Measurements from ENCODE around the gene GAS5.

DNA sequence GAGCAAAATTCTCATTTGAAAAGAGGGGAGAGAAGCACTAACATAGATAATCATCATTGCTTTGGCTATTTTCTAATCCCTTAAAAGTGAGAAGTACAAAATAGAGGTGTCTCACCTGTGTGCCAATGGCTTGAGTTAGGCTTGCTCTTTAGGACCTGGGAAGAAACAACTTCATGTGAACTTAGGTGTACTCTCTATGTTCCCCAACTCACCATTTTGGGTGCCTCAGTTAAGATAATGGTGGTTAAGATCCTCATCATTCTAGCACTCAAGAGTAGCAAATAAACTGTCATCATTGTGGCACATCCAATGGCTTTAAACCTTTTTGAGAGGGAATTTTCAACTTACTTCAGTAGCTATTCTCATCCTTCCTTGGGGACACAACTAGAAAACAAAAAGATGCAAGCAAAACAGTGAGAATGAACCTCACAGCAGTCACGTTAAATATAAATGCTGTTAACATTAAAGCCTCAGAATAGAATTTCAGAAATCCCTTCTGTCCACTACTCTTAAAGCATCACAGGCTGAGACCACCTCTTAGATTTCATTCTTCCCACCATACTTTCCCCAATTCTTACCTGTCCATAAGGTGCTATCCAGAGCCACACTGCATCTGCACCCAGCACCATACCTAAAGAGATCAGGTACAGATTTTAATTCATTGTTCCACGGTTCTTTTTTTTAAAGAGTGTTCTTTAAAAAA, 1.2 kb downstream of the GAS5 start:
- TF ChIP-seq, protein P1, sequence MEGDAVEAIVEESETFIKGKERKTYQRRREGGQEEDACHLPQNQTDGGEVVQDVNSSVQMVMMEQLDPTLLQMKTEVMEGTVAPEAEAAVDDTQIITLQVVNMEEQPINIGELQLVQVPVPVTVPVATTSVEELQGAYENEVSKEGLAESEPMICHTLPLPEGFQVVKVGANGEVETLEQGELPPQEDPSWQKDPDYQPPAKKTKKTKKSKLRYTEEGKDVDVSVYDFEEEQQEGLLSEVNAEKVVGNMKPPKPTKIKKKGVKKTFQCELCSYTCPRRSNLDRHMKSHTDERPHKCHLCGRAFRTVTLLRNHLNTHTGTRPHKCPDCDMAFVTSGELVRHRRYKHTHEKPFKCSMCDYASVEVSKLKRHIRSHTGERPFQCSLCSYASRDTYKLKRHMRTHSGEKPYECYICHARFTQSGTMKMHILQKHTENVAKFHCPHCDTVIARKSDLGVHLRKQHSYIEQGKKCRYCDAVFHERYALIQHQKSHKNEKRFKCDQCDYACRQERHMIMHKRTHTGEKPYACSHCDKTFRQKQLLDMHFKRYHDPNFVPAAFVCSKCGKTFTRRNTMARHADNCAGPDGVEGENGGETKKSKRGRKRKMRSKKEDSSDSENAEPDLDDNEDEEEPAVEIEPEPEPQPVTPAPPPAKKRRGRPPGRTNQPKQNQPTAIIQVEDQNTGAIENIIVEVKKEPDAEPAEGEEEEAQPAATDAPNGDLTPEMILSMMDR (IDR thresholded peaks at IDR 0.05), result no peak
- TF ChIP-seq JUND (IDR thresholded peaks at IDR 0.05), result no peak
- TF ChIP-seq POLR2AphosphoS5 (IDR thresholded peaks at IDR 0.05; ENCODE audit: low read depth, low read length), result no peak; the same call in 1 of the 2 replicates
- no peak for TF ChIP-seq REST (IDR thresholded peaks at IDR 0.05; ENCODE audit: low read depth, low read length)
- no peak for TF ChIP-seq SIN3A (IDR thresholded peaks at IDR 0.05; ENCODE audit: borderline replicate concordance, low read depth, low read length)
- no peak for TF ChIP-seq EZH2phosphoT487 (IDR thresholded peaks at IDR 0.05; ENCODE audit: borderline replicate concordance, low read depth)

Measured in SK-N-SH (cell line).